Measurements from ENCODE around the gene ASNSD1. TPM values are rescaled to one million over a fixed set of nuclear protein-coding genes. Genes with fewer than 3 reads are reported as not detected.
A peak's percentile ranks its signal among the peaks of the same experiment; 100 is the strongest.

The ASNSD1 gene
- total RNA-seq (2021; fragmentation: NEBNext Ultra II Directional; extraction: Animal tissue kit (Norgen Biotek cat#: 25700)): 10 to 100 TPM; 36.7 to 43.4 (median 38.3) TPM
- long read RNA-seq, transcript ASNSD1-201 (6 exons, 2,450 nt): major isoform, 51 of 76 reads
- long read RNA-seq, partial matches to known transcripts: 4 of 76 reads
- long read RNA-seq, other reads (novel, unspliced or antisense): 18 of 76 reads

- H3K9me3 Mint-ChIP-seq: no peaks in the 10 kb centered on the region
- H3K36me3 Mint-ChIP-seq (ENCODE audit: low read depth): no peaks in the 10 kb centered on the region; the same call in 1 of the 2 replicates
- H3K27ac Mint-ChIP-seq: no peak within 1 kb of the TSS
- TF ChIP-seq CTCF (IDR thresholded peaks at IDR 0.05): peak; percentile 96
- peaks cover 22% of the 10 kb centered on the region for H3K4me1 Mint-ChIP-seq (ENCODE audit: low read depth)
- peak; percentile 100 for DNase-seq
- H3K27me3 Mint-ChIP-seq (ENCODE audit: insufficient read depth): no peaks in the 10 kb centered on the region
- no peak within 1 kb of the TSS for H3K4me3 Mint-ChIP-seq
These were observed at the start of gene ASNSD1 for GRCh38 chr2:189661148-189661956. Gene ASNSD1, plus strand, starts transcription at chr2:189661459. Its CDS starts 4,674 bp downstream, at chr2:189666133.

GRCh38 chr2:189613077-189613636, 48.1 kb upstream of the ASNSD1 start:
- Mint-ChIP-seq H3K36me3 (ENCODE audit: low read depth) (no peaks in the 10 kb centered on the region), H3K9me3 (no peaks in the 10 kb centered on the region), H3K27ac (peak overlapping the region; percentile 93), H3K4me3 (peak overlapping the region; percentile 89), H3K27me3 (ENCODE audit: insufficient read depth) (peaks cover 2% of the 10 kb centered on the region; the same call in 1 of the 2 replicates), H3K4me1 (ENCODE audit: low read depth) (peaks cover 43% of the 10 kb centered on the region)
- no peak for TF ChIP-seq CTCF (IDR thresholded peaks at IDR 0.05)
- peak; percentile 84 for DNase-seq

- H3K36me3 Mint-ChIP-seq (ENCODE audit: low read depth): no peaks in the 10 kb centered on the region
These were observed 47.4 kb upstream of the ASNSD1 start for GRCh38 chr2:189613650-189614420.

GRCh38 chr2:189614585-189614984, 46.7 kb upstream of the ASNSD1 start:
- DNase-seq: no peak
- H3K27me3 Mint-ChIP-seq (ENCODE audit: insufficient read depth): peaks cover 2% of the 10 kb centered on the region; the same call in 1 of the 2 replicates
- H3K9me3 Mint-ChIP-seq: no peaks in the 10 kb centered on the region
- no peaks in the 10 kb centered on the region for H3K36me3 Mint-ChIP-seq (ENCODE audit: low read depth)
- no peak overlapping the region for H3K4me3 Mint-ChIP-seq
- H3K27ac Mint-ChIP-seq: no peak overlapping the region
- TF ChIP-seq CTCF (IDR thresholded peaks at IDR 0.05): no peak
- H3K4me1 Mint-ChIP-seq (ENCODE audit: low read depth): peaks cover 29% of the 10 kb centered on the region

More at GRCh38 chr2:189613650-189614420, 47.4 kb upstream of the ASNSD1 start:
- Mint-ChIP-seq H3K27me3 (ENCODE audit: insufficient read depth) (peaks cover 2% of the 10 kb centered on the region; the same call in 1 of the 2 replicates), H3K9me3 (no peaks in the 10 kb centered on the region), H3K27ac (peak overlapping the region; percentile 93), H3K4me3 (peak overlapping the region; percentile 89), H3K4me1 (ENCODE audit: low read depth) (peaks cover 36% of the 10 kb centered on the region)
- no peak for TF ChIP-seq CTCF (IDR thresholded peaks at IDR 0.05)
- peak; percentile 61 for DNase-seq

GRCh38 chr2:189618197-189618596, 43.1 kb upstream of the ASNSD1 start:
- Mint-ChIP-seq H3K27ac (no peak overlapping the region), H3K27me3 (ENCODE audit: insufficient read depth) (peaks cover 2% of the 10 kb centered on the region; the same call in 1 of the 2 replicates), H3K4me1 (ENCODE audit: low read depth) (peaks cover 14% of the 10 kb centered on the region), H3K9me3 (no peaks in the 10 kb centered on the region), H3K36me3 (ENCODE audit: low read depth) (no peaks in the 10 kb centered on the region), H3K4me3 (no peak overlapping the region)
- no peak for TF ChIP-seq CTCF (IDR thresholded peaks at IDR 0.05)
- DNase-seq: no peak
